HG02763 (cell line): ENCODE measurements around the gene AKT3.
"Not testable (repeated sequence)": the region's sequence is repeated elsewhere in the genome, so short reads cannot be mapped to it uniquely, and the experiment has no call there.

ENCODE experiments used
- ATAC-seq: cut with Tn5 transposase; IDR thresholded peaks from one replicate; pipeline ENCODE4 v1.9.1; 2021; ENCODE audit warnings: mild to moderate bottlenecking, moderate library complexity; ENCODE audit not compliant: unreplicated experiment

The AKT3 gene

GRCh38 chr1:243786531-243786930 is 63.5 kb downstream of the AKT3 start:
- ATAC-seq = no peak

GRCh38 chr1:243784506-243784905 is 65.5 kb downstream of the AKT3 start:
- no peak for ATAC-seq

- ATAC-seq = no peak
Observed at GRCh38 chr1:243783714-243784113, 66.3 kb downstream of the AKT3 start.

GRCh38 chr1:243772361-243773050 is 77.5 kb downstream of the AKT3 start:
- ATAC-seq = not testable (repeated sequence)

GRCh38 chr1:243770860-243771259 is 79.2 kb downstream of the AKT3 start:
- ATAC-seq = no peak

GRCh38 chr1:243765676-243766075 is 84.4 kb downstream of the AKT3 start:
- ATAC-seq = no peak

GRCh38 chr1:243763806-243764205 is 86.2 kb downstream of the AKT3 start:
- ATAC-seq = no peak

- no peak for ATAC-seq
Observed at GRCh38 chr1:243758647-243759046, 91.4 kb downstream of the AKT3 start.

- ATAC-seq = no peak
Observed at GRCh38 chr1:243756529-243756928, 93.5 kb downstream of the AKT3 start.

- no peak for ATAC-seq
Observed at GRCh38 chr1:243754348-243754747, 95.7 kb downstream of the AKT3 start.

- no peak for ATAC-seq
Observed at GRCh38 chr1:243751506-243751905, 98.5 kb downstream of the AKT3 start.

- ATAC-seq = peak; percentile 85
Observed at GRCh38 chr1:243748706-243749283, 101.2 kb downstream of the AKT3 start.

GRCh38 chr1:243748227-243748626 is 101.8 kb downstream of the AKT3 start:
- no peak for ATAC-seq

- no peak for ATAC-seq
Observed at GRCh38 chr1:243746751-243747150, 103.3 kb downstream of the AKT3 start.

GRCh38 chr1:243745356-243745755 is 104.7 kb downstream of the AKT3 start:
- ATAC-seq = no peak

GRCh38 chr1:243742819-243743218 is 107.2 kb downstream of the AKT3 start:
- ATAC-seq = no peak

GRCh38 chr1:243740255-243740999 is 109.6 kb downstream of the AKT3 start:
- no peak for ATAC-seq

- no peak for ATAC-seq
Observed at GRCh38 chr1:243739335-243740003, 110.6 kb downstream of the AKT3 start.

- no peak for ATAC-seq
Observed at GRCh38 chr1:243738020-243738419, 112.0 kb downstream of the AKT3 start.

- no peak for ATAC-seq
Observed at GRCh38 chr1:243735457-243735856, 114.6 kb downstream of the AKT3 start.

- ATAC-seq = no peak
Observed at GRCh38 chr1:243734308-243734695, 115.7 kb downstream of the AKT3 start.
